Measurements from ENCODE around the gene ANO3. TPM values are rescaled to one million over a fixed set of nuclear protein-coding genes. Genes with fewer than 3 reads are reported as not detected.

Gene ANO3
- total and polyA plus RNA-seq, 2 experiments from 2014 or later: not detected

DNA sequence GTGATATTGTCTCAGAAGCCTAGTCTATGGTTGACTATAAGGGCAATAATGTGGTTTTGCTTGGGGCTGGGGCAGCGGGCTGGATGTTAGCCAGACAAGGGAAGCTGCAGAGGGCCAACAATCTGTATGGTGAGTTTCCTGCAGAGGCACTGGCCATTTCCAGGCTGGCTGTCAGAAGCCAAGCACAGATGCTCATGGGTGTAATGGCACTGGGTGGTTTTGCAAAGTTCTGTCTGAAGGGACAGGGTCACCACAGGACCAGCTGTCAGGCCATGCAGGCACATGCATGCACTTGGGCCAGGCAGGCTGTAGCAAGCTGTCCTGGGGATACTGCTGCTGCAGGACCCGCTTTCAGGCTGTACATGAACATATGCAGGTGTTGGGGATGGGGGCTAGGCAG lies 281.8 kb downstream of the ANO3 start:
- DNase-seq (ENCODE audit: low spot score): no peak
- no peak for ATAC-seq
- H4K20me1 ChIP-seq (replicated peaks; ENCODE audit: insufficient read depth): no peaks in the 10 kb centered on the region
- no peaks in the 10 kb centered on the region for H3K9me3 Mint-ChIP-seq
- H3K36me3 Mint-ChIP-seq (ENCODE audit: low read depth): no peaks in the 10 kb centered on the region
- H3K4me3 Mint-ChIP-seq: no peak overlapping the region
- no peaks in the 10 kb centered on the region for H3K27me3 ChIP-seq (ENCODE audit: insufficient read depth)
- H3K4me2 ChIP-seq: no peak overlapping the region
- no peaks in the 10 kb centered on the region for H3K36me3 ChIP-seq (ENCODE audit: insufficient read depth)
- TF ChIP-seq JUNB (IDR thresholded peaks at IDR 0.05; ENCODE audit: unreplicated experiment) (no peak), STAT1 (IDR thresholded peaks at IDR 0.05; ENCODE audit: unreplicated experiment) (no peak), CREB1 (CRISPR knock-in tag; IDR thresholded peaks at IDR 0.05; ENCODE audit: low read depth) (no peak), ZNF114 (CRISPR knock-in tag; IDR thresholded peaks at IDR 0.05) (no peak)
- TF ChIP-seq, protein P1, sequence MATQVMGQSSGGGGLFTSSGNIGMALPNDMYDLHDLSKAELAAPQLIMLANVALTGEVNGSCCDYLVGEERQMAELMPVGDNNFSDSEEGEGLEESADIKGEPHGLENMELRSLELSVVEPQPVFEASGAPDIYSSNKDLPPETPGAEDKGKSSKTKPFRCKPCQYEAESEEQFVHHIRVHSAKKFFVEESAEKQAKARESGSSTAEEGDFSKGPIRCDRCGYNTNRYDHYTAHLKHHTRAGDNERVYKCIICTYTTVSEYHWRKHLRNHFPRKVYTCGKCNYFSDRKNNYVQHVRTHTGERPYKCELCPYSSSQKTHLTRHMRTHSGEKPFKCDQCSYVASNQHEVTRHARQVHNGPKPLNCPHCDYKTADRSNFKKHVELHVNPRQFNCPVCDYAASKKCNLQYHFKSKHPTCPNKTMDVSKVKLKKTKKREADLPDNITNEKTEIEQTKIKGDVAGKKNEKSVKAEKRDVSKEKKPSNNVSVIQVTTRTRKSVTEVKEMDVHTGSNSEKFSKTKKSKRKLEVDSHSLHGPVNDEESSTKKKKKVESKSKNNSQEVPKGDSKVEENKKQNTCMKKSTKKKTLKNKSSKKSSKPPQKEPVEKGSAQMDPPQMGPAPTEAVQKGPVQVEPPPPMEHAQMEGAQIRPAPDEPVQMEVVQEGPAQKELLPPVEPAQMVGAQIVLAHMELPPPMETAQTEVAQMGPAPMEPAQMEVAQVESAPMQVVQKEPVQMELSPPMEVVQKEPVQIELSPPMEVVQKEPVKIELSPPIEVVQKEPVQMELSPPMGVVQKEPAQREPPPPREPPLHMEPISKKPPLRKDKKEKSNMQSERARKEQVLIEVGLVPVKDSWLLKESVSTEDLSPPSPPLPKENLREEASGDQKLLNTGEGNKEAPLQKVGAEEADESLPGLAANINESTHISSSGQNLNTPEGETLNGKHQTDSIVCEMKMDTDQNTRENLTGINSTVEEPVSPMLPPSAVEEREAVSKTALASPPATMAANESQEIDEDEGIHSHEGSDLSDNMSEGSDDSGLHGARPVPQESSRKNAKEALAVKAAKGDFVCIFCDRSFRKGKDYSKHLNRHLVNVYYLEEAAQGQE (IDR thresholded peaks at IDR 0.05; ENCODE audit: unreplicated experiment): no peak
- TF ChIP-seq, protein P2, sequence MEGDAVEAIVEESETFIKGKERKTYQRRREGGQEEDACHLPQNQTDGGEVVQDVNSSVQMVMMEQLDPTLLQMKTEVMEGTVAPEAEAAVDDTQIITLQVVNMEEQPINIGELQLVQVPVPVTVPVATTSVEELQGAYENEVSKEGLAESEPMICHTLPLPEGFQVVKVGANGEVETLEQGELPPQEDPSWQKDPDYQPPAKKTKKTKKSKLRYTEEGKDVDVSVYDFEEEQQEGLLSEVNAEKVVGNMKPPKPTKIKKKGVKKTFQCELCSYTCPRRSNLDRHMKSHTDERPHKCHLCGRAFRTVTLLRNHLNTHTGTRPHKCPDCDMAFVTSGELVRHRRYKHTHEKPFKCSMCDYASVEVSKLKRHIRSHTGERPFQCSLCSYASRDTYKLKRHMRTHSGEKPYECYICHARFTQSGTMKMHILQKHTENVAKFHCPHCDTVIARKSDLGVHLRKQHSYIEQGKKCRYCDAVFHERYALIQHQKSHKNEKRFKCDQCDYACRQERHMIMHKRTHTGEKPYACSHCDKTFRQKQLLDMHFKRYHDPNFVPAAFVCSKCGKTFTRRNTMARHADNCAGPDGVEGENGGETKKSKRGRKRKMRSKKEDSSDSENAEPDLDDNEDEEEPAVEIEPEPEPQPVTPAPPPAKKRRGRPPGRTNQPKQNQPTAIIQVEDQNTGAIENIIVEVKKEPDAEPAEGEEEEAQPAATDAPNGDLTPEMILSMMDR (conservative IDR thresholded peaks at IDR 0.05; ENCODE audit: low read depth in 2 of 2): no peak
- TF ChIP-seq, protein P3, sequence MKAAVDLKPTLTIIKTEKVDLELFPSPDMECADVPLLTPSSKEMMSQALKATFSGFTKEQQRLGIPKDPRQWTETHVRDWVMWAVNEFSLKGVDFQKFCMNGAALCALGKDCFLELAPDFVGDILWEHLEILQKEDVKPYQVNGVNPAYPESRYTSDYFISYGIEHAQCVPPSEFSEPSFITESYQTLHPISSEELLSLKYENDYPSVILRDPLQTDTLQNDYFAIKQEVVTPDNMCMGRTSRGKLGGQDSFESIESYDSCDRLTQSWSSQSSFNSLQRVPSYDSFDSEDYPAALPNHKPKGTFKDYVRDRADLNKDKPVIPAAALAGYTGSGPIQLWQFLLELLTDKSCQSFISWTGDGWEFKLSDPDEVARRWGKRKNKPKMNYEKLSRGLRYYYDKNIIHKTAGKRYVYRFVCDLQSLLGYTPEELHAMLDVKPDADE (IDR thresholded peaks at IDR 0.05): no peak
- 0 out of 2 replicates have a peak, but pooled peaks cover 3% of the 10 kb centered on the region for H3K4me1 ChIP-seq (ENCODE audit: insufficient read depth)
- no peaks in the 10 kb centered on the region for H3F3A ChIP-seq (replicated peaks; ENCODE audit: low read depth)
- H3K27ac ChIP-seq (ENCODE audit: low read depth): no peak overlapping the region
- peaks cover 2% of the 10 kb centered on the region for H3K27me3 Mint-ChIP-seq (ENCODE audit: insufficient read depth, low read depth, poor library complexity)
- H3K4me3 ChIP-seq: no peak overlapping the region
- no peaks in the 10 kb centered on the region for H3K79me2 ChIP-seq (replicated peaks; ENCODE audit: insufficient read depth)
- no peaks in the 10 kb centered on the region for H3K9me2 ChIP-seq (ENCODE audit: insufficient read depth)
- peaks cover 7% of the 10 kb centered on the region for H3K4me1 Mint-ChIP-seq
- H2AFZ ChIP-seq: no peak overlapping the region
- H3K27ac Mint-ChIP-seq: no peak overlapping the region

DNA sequence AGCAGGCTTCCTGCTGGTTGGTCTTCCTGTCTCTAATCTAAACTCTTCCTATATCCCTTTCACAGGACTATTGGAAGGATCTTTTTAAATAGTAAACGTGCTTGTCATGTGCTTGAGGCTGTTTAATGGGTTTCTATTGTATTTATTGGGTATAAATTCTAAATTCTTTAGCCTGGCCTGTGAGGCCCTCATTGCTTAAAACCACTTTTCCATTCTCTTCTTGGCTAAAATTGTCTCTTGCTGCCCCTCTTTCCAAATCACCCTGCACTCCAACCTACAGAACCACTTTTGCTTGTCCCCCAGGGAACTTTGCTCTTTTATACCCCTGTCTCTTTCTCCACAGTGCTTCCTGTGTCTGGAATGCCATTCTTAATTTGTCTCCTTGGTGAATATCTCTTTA lies 286.5 kb downstream of the ANO3 start:
- H3K4me1 ChIP-seq (ENCODE audit: insufficient read depth): 0 out of 2 replicates have a peak, but pooled peaks cover 4% of the 10 kb centered on the region
- H3F3A ChIP-seq (replicated peaks; ENCODE audit: low read depth): no peaks in the 10 kb centered on the region
- no peaks in the 10 kb centered on the region for H3K9me3 Mint-ChIP-seq
- no peaks in the 10 kb centered on the region for H3K79me2 ChIP-seq (replicated peaks; ENCODE audit: insufficient read depth)
- H3K36me3 Mint-ChIP-seq (ENCODE audit: low read depth): no peaks in the 10 kb centered on the region
- no peaks in the 10 kb centered on the region for H3K9me2 ChIP-seq (ENCODE audit: insufficient read depth)
- H4K20me1 ChIP-seq (replicated peaks; ENCODE audit: insufficient read depth): no peaks in the 10 kb centered on the region
- no peaks in the 10 kb centered on the region for H3K36me3 ChIP-seq (ENCODE audit: insufficient read depth)
- H3K4me3 Mint-ChIP-seq: no peak overlapping the region
- peak overlapping the region; percentile 7; the same call in 1 of the 2 replicates for H3K4me2 ChIP-seq
- H3K27me3 Mint-ChIP-seq (ENCODE audit: insufficient read depth, low read depth, poor library complexity): peaks cover 2% of the 10 kb centered on the region
- DNase-seq (ENCODE audit: low spot score) (no peak), ATAC-seq (no peak)
- H3K4me3 ChIP-seq: no peak overlapping the region
- no peak overlapping the region for H3K27ac ChIP-seq (ENCODE audit: low read depth)
- peak overlapping the region; percentile 32 for H3K27ac Mint-ChIP-seq
- peaks cover 11% of the 10 kb centered on the region for H3K4me1 Mint-ChIP-seq
- H3K27me3 ChIP-seq (ENCODE audit: insufficient read depth): no peaks in the 10 kb centered on the region
- peak overlapping the region; percentile 48 for H2AFZ ChIP-seq
- TF ChIP-seq JUNB (IDR thresholded peaks at IDR 0.05; ENCODE audit: unreplicated experiment) (no peak), EZH2 (IDR thresholded peaks at IDR 0.05; ENCODE audit: low read depth, unreplicated experiment) (no peak), POLR2AphosphoS5 (IDR thresholded peaks at IDR 0.05; ENCODE audit: low read depth) (no peak)
- TF ChIP-seq, protein P4, sequence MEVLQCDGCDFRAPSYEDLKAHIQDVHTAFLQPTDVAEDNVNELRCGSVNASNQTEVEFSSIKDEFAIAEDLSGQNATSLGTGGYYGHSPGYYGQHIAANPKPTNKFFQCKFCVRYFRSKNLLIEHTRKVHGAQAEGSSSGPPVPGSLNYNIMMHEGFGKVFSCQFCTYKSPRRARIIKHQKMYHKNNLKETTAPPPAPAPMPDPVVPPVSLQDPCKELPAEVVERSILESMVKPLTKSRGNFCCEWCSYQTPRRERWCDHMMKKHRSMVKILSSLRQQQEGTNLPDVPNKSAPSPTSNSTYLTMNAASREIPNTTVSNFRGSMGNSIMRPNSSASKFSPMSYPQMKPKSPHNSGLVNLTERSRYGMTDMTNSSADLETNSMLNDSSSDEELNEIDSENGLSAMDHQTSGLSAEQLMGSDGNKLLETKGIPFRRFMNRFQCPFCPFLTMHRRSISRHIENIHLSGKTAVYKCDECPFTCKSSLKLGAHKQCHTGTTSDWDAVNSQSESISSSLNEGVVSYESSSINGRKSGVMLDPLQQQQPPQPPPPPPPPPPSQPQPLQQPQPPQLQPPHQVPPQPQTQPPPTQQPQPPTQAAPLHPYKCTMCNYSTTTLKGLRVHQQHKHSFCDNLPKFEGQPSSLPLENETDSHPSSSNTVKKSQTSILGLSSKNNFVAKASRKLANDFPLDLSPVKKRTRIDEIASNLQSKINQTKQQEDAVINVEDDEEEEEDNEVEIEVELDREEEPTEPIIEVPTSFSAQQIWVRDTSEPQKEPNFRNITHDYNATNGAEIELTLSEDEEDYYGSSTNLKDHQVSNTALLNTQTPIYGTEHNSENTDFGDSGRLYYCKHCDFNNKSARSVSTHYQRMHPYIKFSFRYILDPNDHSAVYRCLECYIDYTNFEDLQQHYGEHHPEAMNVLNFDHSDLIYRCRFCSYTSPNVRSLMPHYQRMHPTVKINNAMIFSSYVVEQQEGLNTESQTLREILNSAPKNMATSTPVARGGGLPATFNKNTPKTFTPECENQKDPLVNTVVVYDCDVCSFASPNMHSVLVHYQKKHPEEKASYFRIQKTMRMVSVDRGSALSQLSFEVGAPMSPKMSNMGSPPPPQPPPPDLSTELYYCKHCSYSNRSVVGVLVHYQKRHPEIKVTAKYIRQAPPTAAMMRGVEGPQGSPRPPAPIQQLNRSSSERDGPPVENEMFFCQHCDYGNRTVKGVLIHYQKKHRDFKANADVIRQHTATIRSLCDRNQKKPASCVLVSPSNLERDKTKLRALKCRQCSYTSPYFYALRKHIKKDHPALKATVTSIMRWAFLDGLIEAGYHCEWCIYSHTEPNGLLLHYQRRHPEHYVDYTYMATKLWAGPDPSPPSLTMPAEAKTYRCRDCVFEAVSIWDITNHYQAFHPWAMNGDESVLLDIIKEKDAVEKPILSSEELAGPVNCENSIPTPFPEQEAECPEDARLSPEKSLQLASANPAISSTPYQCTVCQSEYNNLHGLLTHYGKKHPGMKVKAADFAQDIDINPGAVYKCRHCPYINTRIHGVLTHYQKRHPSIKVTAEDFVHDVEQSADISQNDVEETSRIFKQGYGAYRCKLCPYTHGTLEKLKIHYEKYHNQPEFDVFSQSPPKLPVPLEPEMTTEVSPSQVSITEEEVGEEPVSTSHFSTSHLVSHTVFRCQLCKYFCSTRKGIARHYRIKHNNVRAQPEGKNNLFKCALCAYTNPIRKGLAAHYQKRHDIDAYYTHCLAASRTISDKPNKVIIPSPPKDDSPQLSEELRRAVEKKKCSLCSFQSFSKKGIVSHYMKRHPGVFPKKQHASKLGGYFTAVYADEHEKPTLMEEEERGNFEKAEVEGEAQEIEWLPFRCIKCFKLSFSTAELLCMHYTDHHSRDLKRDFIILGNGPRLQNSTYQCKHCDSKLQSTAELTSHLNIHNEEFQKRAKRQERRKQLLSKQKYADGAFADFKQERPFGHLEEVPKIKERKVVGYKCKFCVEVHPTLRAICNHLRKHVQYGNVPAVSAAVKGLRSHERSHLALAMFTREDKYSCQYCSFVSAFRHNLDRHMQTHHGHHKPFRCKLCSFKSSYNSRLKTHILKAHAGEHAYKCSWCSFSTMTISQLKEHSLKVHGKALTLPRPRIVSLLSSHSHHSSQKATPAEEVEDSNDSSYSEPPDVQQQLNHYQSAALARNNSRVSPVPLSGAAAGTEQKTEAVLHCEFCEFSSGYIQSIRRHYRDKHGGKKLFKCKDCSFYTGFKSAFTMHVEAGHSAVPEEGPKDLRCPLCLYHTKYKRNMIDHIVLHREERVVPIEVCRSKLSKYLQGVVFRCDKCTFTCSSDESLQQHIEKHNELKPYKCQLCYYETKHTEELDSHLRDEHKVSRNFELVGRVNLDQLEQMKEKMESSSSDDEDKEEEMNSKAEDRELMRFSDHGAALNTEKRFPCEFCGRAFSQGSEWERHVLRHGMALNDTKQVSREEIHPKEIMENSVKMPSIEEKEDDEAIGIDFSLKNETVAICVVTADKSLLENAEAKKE (CRISPR knock-in tag; IDR thresholded peaks at IDR 0.05): no peak

Data from GM23338 (cell line).